ENCODE results near the gene PIK3CG.

PIK3CG gene

DNA sequence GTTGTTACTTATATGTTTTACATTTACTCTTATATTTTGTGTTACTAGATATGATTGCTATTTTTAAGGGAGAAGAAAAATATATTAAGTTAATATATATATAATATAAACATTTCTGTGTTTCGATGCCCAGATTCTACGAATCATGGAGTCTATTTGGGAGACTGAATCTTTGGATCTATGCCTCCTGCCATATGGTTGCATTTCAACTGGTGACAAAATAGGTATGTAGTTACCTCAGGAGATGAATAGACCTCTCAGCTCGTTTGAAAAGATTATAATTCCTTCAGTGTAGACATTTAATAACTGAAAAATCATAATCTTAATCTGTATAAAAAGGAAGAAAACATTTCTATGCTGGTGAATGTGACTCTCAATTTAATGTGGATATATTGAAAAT is 16.9 kb downstream of the PIK3CG start:
- H3K4me3 ChIP-seq (ENCODE audit: low read depth, low read length): no peak overlapping the region
- no peaks in the 10 kb centered on the region for H3K36me3 ChIP-seq (replicated peaks)
- TF ChIP-seq, protein P1, sequence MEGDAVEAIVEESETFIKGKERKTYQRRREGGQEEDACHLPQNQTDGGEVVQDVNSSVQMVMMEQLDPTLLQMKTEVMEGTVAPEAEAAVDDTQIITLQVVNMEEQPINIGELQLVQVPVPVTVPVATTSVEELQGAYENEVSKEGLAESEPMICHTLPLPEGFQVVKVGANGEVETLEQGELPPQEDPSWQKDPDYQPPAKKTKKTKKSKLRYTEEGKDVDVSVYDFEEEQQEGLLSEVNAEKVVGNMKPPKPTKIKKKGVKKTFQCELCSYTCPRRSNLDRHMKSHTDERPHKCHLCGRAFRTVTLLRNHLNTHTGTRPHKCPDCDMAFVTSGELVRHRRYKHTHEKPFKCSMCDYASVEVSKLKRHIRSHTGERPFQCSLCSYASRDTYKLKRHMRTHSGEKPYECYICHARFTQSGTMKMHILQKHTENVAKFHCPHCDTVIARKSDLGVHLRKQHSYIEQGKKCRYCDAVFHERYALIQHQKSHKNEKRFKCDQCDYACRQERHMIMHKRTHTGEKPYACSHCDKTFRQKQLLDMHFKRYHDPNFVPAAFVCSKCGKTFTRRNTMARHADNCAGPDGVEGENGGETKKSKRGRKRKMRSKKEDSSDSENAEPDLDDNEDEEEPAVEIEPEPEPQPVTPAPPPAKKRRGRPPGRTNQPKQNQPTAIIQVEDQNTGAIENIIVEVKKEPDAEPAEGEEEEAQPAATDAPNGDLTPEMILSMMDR (IDR thresholded peaks at IDR 0.05; ENCODE audit: low read depth, low read length, missing control alignments): no peak
- H3K27ac ChIP-seq: no peak overlapping the region
- no peak for DNase-seq
- in situ Hi-C loops (cut with HindIII; ENCODE audit: low pct_ligation_motif_present, low sequenced_read_pairs): no loop called here
- H3K27me3 ChIP-seq (replicated peaks): no peaks in the 10 kb centered on the region

GRCh38 chr7:106883456-106884026 is 18.5 kb downstream of the PIK3CG start:
- no peak overlapping the region for H3K27ac ChIP-seq
- H3K36me3 ChIP-seq (replicated peaks): no peaks in the 10 kb centered on the region
- no peaks in the 10 kb centered on the region for H3K27me3 ChIP-seq (replicated peaks)
- H3K4me3 ChIP-seq (ENCODE audit: low read depth, low read length): no peak overlapping the region
- TF ChIP-seq, protein P1 (IDR thresholded peaks at IDR 0.05; ENCODE audit: low read depth, low read length, missing control alignments): no peak
- in situ Hi-C loops (cut with HindIII; ENCODE audit: low pct_ligation_motif_present, low sequenced_read_pairs): no loop called here
- no peak for DNase-seq

DNA sequence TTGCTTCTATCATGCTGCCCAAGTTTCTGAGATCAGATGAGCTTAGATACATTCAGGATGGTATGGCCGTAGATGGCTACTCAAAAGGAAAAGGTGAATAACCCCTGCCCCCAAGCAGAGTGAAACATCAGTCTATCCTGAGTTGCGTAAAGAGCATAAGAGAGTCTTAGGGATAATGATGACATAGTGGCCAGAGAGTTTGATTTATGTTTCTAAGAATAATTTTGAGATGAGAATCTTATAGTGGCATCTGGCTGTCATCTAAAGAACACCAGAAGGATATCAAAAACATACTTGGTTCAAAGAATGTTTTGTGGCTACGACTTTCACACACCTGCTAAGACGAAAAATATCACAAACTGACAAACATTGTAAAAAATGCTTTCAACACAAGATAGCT is 20.6 kb downstream of the PIK3CG start:
- TF ChIP-seq, protein P1 (IDR thresholded peaks at IDR 0.05; ENCODE audit: low read depth, low read length, missing control alignments): no peak
- H3K27ac ChIP-seq: no peak overlapping the region
- H3K36me3 ChIP-seq (replicated peaks): no peaks in the 10 kb centered on the region
- H3K4me3 ChIP-seq (ENCODE audit: low read depth, low read length): no peak overlapping the region
- in situ Hi-C loops (cut with HindIII; ENCODE audit: low pct_ligation_motif_present, low sequenced_read_pairs): no loop called here
- H3K27me3 ChIP-seq (replicated peaks): no peaks in the 10 kb centered on the region
- no peak for DNase-seq

DNA sequence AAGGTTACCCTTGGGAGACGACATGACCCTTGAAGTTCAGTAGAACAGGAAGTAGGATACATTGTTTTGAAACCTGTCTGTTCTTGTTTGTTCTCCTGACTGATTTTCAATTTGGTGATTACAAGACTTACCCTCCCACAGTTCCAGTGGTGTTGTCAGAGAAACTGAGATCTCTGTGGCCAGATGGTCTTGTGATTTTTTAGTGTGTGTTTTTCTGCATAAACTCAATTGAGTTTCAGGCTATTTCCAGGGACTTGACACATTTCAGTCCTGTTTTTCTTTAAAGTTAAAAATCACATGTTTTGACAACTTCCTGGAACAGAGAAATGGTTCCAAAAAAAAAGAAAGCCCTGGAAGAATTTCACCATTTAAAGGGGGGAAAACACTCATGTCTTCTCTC is 22.3 kb downstream of the PIK3CG start:
- Histone ChIP-seq H3K27ac (no peak overlapping the region), H3K4me3 (ENCODE audit: low read depth, low read length) (no peak overlapping the region), H3K36me3 (replicated peaks) (no peaks in the 10 kb centered on the region), H3K27me3 (replicated peaks) (no peaks in the 10 kb centered on the region)
- in situ Hi-C loops (cut with HindIII; ENCODE audit: low pct_ligation_motif_present, low sequenced_read_pairs): no loop called here
- TF ChIP-seq, protein P1 (IDR thresholded peaks at IDR 0.05; ENCODE audit: low read depth, low read length, missing control alignments): no peak
- DNase-seq: no peak

- TF ChIP-seq, protein P1 (IDR thresholded peaks at IDR 0.05; ENCODE audit: low read depth, low read length, missing control alignments): no peak
- H3K36me3 ChIP-seq (replicated peaks): no peaks in the 10 kb centered on the region
- in situ Hi-C loops (cut with HindIII; ENCODE audit: low pct_ligation_motif_present, low sequenced_read_pairs): no loop called here
Observed at GRCh38 chr7:106888204-106888603, 23.1 kb downstream of the PIK3CG start.

DNA sequence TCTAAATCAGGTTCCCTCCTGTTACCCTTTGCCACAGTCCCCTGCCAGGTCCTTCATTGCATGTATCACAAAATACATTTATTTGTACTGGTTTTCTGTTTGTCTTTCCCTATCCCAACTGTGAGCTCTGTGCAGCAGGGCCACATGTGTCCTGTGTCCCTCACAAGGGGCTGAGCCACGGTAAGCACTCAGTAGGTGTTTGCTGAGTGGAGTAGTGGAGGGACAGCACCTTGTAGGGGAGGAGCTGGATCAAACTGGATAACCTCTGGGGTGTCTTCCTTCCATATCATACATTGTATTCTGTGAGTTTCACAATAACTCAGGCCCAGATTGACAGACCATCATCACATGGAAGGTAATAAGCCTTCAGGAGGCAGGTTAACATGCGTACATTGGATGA is 25.9 kb downstream of the PIK3CG start:
- Histone ChIP-seq H3K27ac (no peak overlapping the region), H3K36me3 (replicated peaks) (no peaks in the 10 kb centered on the region), H3K4me3 (ENCODE audit: low read depth, low read length) (no peak overlapping the region), H3K27me3 (replicated peaks) (no peaks in the 10 kb centered on the region)
- no peak for DNase-seq
- TF ChIP-seq, protein P1 (IDR thresholded peaks at IDR 0.05; ENCODE audit: low read depth, low read length, missing control alignments): no peak
- in situ Hi-C loops (cut with HindIII; ENCODE audit: low pct_ligation_motif_present, low sequenced_read_pairs): no loop called here

More at GRCh38 chr7:106888204-106888603, 23.1 kb downstream of the PIK3CG start:
- no peaks in the 10 kb centered on the region for H3K27me3 ChIP-seq (replicated peaks)
- DNase-seq: no peak
- no peak overlapping the region for H3K27ac ChIP-seq
- H3K4me3 ChIP-seq (ENCODE audit: low read depth, low read length): no peak overlapping the region

All from brain microvascular endothelial cell (primary cell).